ENCODE measurements around the gene DNTT. TPM values are rescaled to one million over a fixed set of nuclear protein-coding genes. Genes with fewer than 3 reads are reported as not detected.

DNTT gene
- total RNA-seq, 2 donors from 2014 or later, result not detected

Other genes starting within 250 kb of the DNTT start
- 10 to 100 TPM; 37.6 to 39.6 TPM for gene ZNF518A, start 174.1 kb upstream of the DNTT start, total RNA-seq
- 10 to 100 TPM; 22.1 to 24.9 TPM for gene BLNK, start 32.9 kb upstream of the DNTT start, total RNA-seq
- gene OPALIN, start 54.6 kb downstream of the DNTT start, total RNA-seq, result not detected
- gene TLL2, start 209.5 kb downstream of the DNTT start, total RNA-seq, result under 1 TPM; 0.34 to 0.37 TPM